PC-3 (cell line): ENCODE measurements around the gene ITLN2. TPM values are rescaled to one million over a fixed set of nuclear protein-coding genes. Genes with fewer than 3 reads are reported as not detected.
"Not testable (repeated sequence)": the region's sequence is repeated elsewhere in the genome, so short reads cannot be mapped to it uniquely, and the experiment has no call there.

Experiments
- ATAC-seq: fragments of 200-7000 bp; cut with Tn5 transposase; 2 replicates; pipeline ENCODE4 v1.9.1; 2020; ENCODE audit warnings: mild to moderate bottlenecking, moderate library complexity
- BruUV-seq: library from RNA; stranded (reverse); fragments of 400-500 nt; replicated peaks from 2 replicates; lab custom pipeline; 2021; lab: Mats Ljungman, UMichigan
- CTCF ChIA-PET: fragments of 300-600 bp; sonication (Branson Sonifier 250); formaldehyde crosslinking; loops from one replicate; lab custom pipeline; 2022; ENCODE audit warnings: antibody characterized with exemption; lab: Charles Lee
- POLR2A ChIA-PET: fragments of 300-600 bp; sonication (Branson Sonifier 250); formaldehyde crosslinking; loops from one replicate; lab custom pipeline; 2022; ENCODE audit warnings: antibody characterized with exemption; ENCODE audit not compliant: unreplicated experiment; lab: Charles Lee
- DNase-seq: peaks from one replicate; pipeline ENCODE4 v3.0.0-alpha.2; 2015
- H2AFZ ChIP-seq: fragments of 300-600 bp; sonication (generic); 2 replicates; pipeline ENCODE4 v1.6.0; 2016; ENCODE audit warnings: antibody characterized with exemption, low read length
- H3F3A ChIP-seq: fragments of 300-600 bp; sonication (generic); one replicate; pipeline ENCODE4 v1.6.0; 2017; ENCODE audit warnings: antibody characterized with exemption, low read length, control low read depth, mild to moderate bottlenecking; ENCODE audit not compliant: unreplicated experiment
- H3K27ac ChIP-seq: fragments of 300-600 bp; sonication (generic); 2 replicates; pipeline ENCODE4 v1.5.1; 2016; ENCODE audit warnings: mild to moderate bottlenecking, low read length
- H3K27me3 ChIP-seq: fragments of 300-600 bp; sonication (generic); 2 replicates; pipeline ENCODE4 v1.6.1; 2016; ENCODE audit warnings: low read length, mixed read lengths
- H3K36me3 ChIP-seq: fragments of 300-600 bp; sonication (generic); 2 replicates; pipeline ENCODE4 v1.6.1; 2016; ENCODE audit warnings: low read depth, mixed run types, low read length, mixed read lengths
- H3K4me1 ChIP-seq: fragments of 300-600 bp; sonication (generic); 2 replicates; pipeline ENCODE4 v1.5.1; 2016; ENCODE audit warnings: low read length; ENCODE audit not compliant: insufficient read depth
- H3K4me2 ChIP-seq: fragments of 300-600 bp; sonication (generic); 2 replicates; pipeline ENCODE4 v1.6.0; 2016; ENCODE audit warnings: low read length
- H3K4me3 ChIP-seq: fragments of 300-600 bp; sonication (generic); 2 replicates; pipeline ENCODE4 v1.5.1; 2016; ENCODE audit warnings: mild to moderate bottlenecking, low read length, mixed read lengths
- H3K79me2 ChIP-seq: fragments of 300-600 bp; sonication (generic); 2 replicates; pipeline ENCODE4 v1.6.1; 2017; ENCODE audit warnings: low read length, mixed read lengths
- H3K9ac ChIP-seq: fragments of 300-600 bp; sonication (generic); 2 replicates; pipeline ENCODE4 v1.6.0; 2016; ENCODE audit warnings: mild to moderate bottlenecking, low read length
- H3K9me2 ChIP-seq: fragments of 300-600 bp; sonication (generic); replicated peaks from 2 replicates; pipeline ENCODE4 v1.6.1; 2016; ENCODE audit warnings: mixed run types, low read length, mixed read lengths
- H3K9me3 ChIP-seq: fragments of 300-600 bp; sonication (generic); 2 replicates; pipeline ENCODE4 v1.6.1; 2016; ENCODE audit warnings: low read length, mixed read lengths
- H4K20me1 ChIP-seq: fragments of 300-600 bp; sonication (generic); 2 replicates; pipeline ENCODE4 v1.6.1; 2016; ENCODE audit warnings: low read length, mixed read lengths
- CTCF ChIP-seq: fragments of 300-600 bp; sonication (generic); conservative IDR thresholded peaks from 2 replicates; pipeline ENCODE4 v1.5.1; 2017; ENCODE audit warnings: antibody characterized with exemption, low read depth, mild to moderate bottlenecking, low read length
- EZH2 ChIP-seq: fragments of 300-600 bp; sonication (generic); IDR thresholded peaks from one replicate; pipeline ENCODE4 v1.6.1; 2017; ENCODE audit warnings: antibody characterized with exemption, mild to moderate bottlenecking, low read length; ENCODE audit not compliant: unreplicated experiment
- EZH2phosphoT487 ChIP-seq: fragments of 300-600 bp; sonication (generic); IDR thresholded peaks from 2 replicates; pipeline ENCODE4 v1.6.1; 2018; ENCODE audit warnings: mild to moderate bottlenecking, antibody characterized with exemption, low read length, borderline replicate concordance
- intact Hi-C: fragments of 100-400 bp; cut with micrococcal nuclease; formaldehyde crosslinking; loops from 2 replicates; pipeline ENCODE4 v1.9.0; 2023
- total RNA-seq: library from RNA; depleted of rRNA; stranded (reverse); fragments of >200 nt; gene quantifications from 2 replicates; pipeline ENCODE4 v1.2.3, GENCODE V29; 2014; rRNA removed

Gene ITLN2
- total RNA-seq, 1 experiment from 2014 or later: not detected

- intact Hi-C loops: no loop called here
- Histone ChIP-seq H3K27me3 (peaks cover 17% of the 10 kb centered on the region), H2AFZ (no peak overlapping the region)
Observed at GRCh38 chr1:160901768-160902167, 52.8 kb downstream of the ITLN2 start.

DNA sequence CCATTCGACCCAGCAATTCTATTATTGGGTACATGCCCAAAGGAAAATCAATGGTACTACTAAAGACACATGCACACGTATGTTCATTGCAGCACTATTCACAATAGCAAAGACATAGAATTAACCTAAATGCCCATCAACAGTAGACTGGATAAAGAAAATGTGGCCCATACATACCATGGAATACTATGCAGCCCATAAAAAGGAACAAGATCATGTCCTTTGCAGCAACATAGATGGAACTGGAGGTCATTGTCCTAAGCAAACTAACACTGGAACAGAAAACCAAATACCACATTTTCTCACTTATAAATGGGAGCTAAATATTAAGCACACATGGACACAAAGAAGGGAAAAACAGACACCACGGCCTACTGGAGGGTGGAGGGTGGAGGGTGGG lies 53.9 kb downstream of the ITLN2 start:
- H3K36me3 ChIP-seq, H2AFZ ChIP-seq, ATAC-seq, H3K9me3 ChIP-seq, BruUV-seq, H3F3A ChIP-seq, H3K4me2 ChIP-seq, H3K9ac ChIP-seq, intact Hi-C loops, H3K79me2 ChIP-seq, CTCF ChIA-PET, H3K4me1 ChIP-seq, H3K4me3 ChIP-seq, H3K9me2 ChIP-seq, H4K20me1 ChIP-seq, POLR2A ChIA-PET, H3K27ac ChIP-seq, DNase-seq: not testable (repeated sequence)
- H3K27me3 ChIP-seq: peaks cover 17% of the 10 kb centered on the region

More at GRCh38 chr1:160901768-160902167, 52.8 kb downstream of the ITLN2 start:
- no peak overlapping the region for H3K4me3 ChIP-seq
- H3K27ac ChIP-seq: no peak overlapping the region
- POLR2A ChIA-PET: no interaction called here
- H3K9ac ChIP-seq: no peak overlapping the region
- no peaks in the 10 kb centered on the region for H4K20me1 ChIP-seq
- ATAC-seq: no peak
- CTCF ChIA-PET: no interaction called here
- no peaks in the 10 kb centered on the region for H3K36me3 ChIP-seq
- H3K9me3 ChIP-seq: no peaks in the 10 kb centered on the region
- no peak for DNase-seq
- H3K79me2 ChIP-seq: no peaks in the 10 kb centered on the region
- no peaks in the 10 kb centered on the region for H3F3A ChIP-seq
- TF ChIP-seq EZH2 (no peak), CTCF (no peak), EZH2phosphoT487 (no peak)
- BruUV-seq: no TSS peak
- H3K4me1 ChIP-seq: no peaks in the 10 kb centered on the region
- no peaks in the 10 kb centered on the region for H3K9me2 ChIP-seq
- no peak overlapping the region for H3K4me2 ChIP-seq

Other genes with a start within 250 kb of the ITLN2 start
- gene CD48, start 243.0 kb downstream of the ITLN2 start, total RNA-seq: not detected in 2 replicates
- 0.15 and 0.46 TPM in 2 replicates for gene SLAMF7, start 215.6 kb downstream of the ITLN2 start, total RNA-seq
- not detected in 2 replicates for gene LY9, start 158.6 kb downstream of the ITLN2 start, total RNA-seq
- gene CD244, start 91.9 kb downstream of the ITLN2 start, total RNA-seq: not detected in 2 replicates
- gene ITLN1, start 69.6 kb downstream of the ITLN2 start, total RNA-seq: not detected in 2 replicates
- 69.2 and 81.5 TPM in 2 replicates for gene F11R, start 66.3 kb upstream of the ITLN2 start, total RNA-seq
- gene TSTD1, start 84.2 kb upstream of the ITLN2 start, total RNA-seq: 10.2 and 16.5 TPM in 2 replicates
- gene USF1, start 91.2 kb upstream of the ITLN2 start, total RNA-seq: 111 and 113 TPM in 2 replicates
- 0.12 and 0.55 TPM in 2 replicates for gene ARHGAP30, start 115.1 kb upstream of the ITLN2 start, total RNA-seq
- gene NECTIN4, start 134.7 kb upstream of the ITLN2 start, total RNA-seq: 6.8 and 7.0 TPM in 2 replicates
- gene KLHDC9, start 143.6 kb upstream of the ITLN2 start, total RNA-seq: 3.2 and 3.3 TPM in 2 replicates
- gene PFDN2, start 163.2 kb upstream of the ITLN2 start, total RNA-seq: 174 and 197 TPM in 2 replicates
- 18.1 and 27.0 TPM in 2 replicates for gene NIT1, start 163.3 kb upstream of the ITLN2 start, total RNA-seq
- 23.4 and 39.2 TPM in 2 replicates for gene DEDD, start 177.9 kb upstream of the ITLN2 start, total RNA-seq
- 84.6 and 113 TPM in 2 replicates for gene UFC1, start 199.2 kb upstream of the ITLN2 start, total RNA-seq
- gene USP21, start 204.7 kb upstream of the ITLN2 start, total RNA-seq: 20.6 and 24.4 TPM in 2 replicates
- 21.8 and 22.9 TPM in 2 replicates for gene PPOX, start 211.6 kb upstream of the ITLN2 start, total RNA-seq
- 76.9 and 85.4 TPM in 2 replicates for gene B4GALT3, start 222.7 kb upstream of the ITLN2 start, total RNA-seq
- 0.52 TPM in 1 of 2 replicates, not detected in the other for gene ADAMTS4, start 244.2 kb upstream of the ITLN2 start, total RNA-seq
- 168 TPM in 2 replicates for gene NDUFS2, start 247.6 kb upstream of the ITLN2 start, total RNA-seq